ENCODE data around the gene PAFAH2. TPM values are rescaled to one million over a fixed set of nuclear protein-coding genes. Genes with fewer than 3 reads are reported as not detected.

Gene PAFAH2
- total and polyA plus RNA-seq, 4 donors, result 9.0 to 13.8 (median 10.8) TPM

DNA sequence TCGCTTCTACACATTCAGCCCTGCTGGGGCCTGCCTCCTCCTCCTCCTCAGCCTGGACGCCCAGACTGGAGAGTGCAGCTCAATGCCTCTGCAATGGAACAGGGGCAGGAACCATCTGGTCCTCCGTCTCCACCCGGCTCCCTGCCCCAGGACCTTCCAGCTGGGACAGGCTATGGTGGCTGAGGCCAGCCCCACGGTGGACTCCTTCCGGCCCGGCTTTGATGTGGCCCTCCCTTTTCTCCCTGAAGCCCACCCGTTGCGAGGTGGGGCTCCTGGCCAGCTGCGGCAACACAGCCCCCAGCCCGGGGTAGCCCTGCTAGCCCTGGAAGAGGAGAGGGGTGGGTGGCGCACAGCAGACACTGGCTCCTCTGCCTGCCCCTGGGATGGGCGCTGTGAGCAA lies 25.1 kb upstream of the PAFAH2 start (continued):
- TF ChIP-seq ZBTB33 (IDR thresholded peaks at IDR 0.05) (no peak), HNF4A (conservative IDR thresholded peaks at IDR 0.05) (no peak), GABPA (IDR thresholded peaks at IDR 0.05 in 1 of 2, conservative IDR thresholded peaks at IDR 0.05 in 1 of 2) (no peak), EGR1 (IDR thresholded peaks at IDR 0.05; ENCODE audit: low read depth in 2 of 2) (no peak)

- H3K27me3 ChIP-seq (ENCODE audit: control insufficient read depth in 4 of 4, insufficient read depth in 4 of 4, low read length in 3 of 4), result no peaks in the 10 kb centered on the region
- no peak for TF ChIP-seq JUND (IDR thresholded peaks at IDR 0.05)
- TF ChIP-seq SP1 (IDR thresholded peaks at IDR 0.05), result no peak
- TF ChIP-seq GABPA (IDR thresholded peaks at IDR 0.05 in 1 of 2, conservative IDR thresholded peaks at IDR 0.05 in 1 of 2), result no peak
- no peak for TF ChIP-seq NR2F2 (IDR thresholded peaks at IDR 0.05)
- TF ChIP-seq, protein P1, sequence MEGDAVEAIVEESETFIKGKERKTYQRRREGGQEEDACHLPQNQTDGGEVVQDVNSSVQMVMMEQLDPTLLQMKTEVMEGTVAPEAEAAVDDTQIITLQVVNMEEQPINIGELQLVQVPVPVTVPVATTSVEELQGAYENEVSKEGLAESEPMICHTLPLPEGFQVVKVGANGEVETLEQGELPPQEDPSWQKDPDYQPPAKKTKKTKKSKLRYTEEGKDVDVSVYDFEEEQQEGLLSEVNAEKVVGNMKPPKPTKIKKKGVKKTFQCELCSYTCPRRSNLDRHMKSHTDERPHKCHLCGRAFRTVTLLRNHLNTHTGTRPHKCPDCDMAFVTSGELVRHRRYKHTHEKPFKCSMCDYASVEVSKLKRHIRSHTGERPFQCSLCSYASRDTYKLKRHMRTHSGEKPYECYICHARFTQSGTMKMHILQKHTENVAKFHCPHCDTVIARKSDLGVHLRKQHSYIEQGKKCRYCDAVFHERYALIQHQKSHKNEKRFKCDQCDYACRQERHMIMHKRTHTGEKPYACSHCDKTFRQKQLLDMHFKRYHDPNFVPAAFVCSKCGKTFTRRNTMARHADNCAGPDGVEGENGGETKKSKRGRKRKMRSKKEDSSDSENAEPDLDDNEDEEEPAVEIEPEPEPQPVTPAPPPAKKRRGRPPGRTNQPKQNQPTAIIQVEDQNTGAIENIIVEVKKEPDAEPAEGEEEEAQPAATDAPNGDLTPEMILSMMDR (IDR thresholded peaks at IDR 0.05; ENCODE audit: low read depth, low read length, missing input control), result no peak
- TF ChIP-seq FOXA2 (IDR thresholded peaks at IDR 0.05), result no peak
- no peak for TF ChIP-seq ATF3 (IDR thresholded peaks at IDR 0.05)
- no peak for TF ChIP-seq HNF4A (conservative IDR thresholded peaks at IDR 0.05)
- TF ChIP-seq, protein P2, sequence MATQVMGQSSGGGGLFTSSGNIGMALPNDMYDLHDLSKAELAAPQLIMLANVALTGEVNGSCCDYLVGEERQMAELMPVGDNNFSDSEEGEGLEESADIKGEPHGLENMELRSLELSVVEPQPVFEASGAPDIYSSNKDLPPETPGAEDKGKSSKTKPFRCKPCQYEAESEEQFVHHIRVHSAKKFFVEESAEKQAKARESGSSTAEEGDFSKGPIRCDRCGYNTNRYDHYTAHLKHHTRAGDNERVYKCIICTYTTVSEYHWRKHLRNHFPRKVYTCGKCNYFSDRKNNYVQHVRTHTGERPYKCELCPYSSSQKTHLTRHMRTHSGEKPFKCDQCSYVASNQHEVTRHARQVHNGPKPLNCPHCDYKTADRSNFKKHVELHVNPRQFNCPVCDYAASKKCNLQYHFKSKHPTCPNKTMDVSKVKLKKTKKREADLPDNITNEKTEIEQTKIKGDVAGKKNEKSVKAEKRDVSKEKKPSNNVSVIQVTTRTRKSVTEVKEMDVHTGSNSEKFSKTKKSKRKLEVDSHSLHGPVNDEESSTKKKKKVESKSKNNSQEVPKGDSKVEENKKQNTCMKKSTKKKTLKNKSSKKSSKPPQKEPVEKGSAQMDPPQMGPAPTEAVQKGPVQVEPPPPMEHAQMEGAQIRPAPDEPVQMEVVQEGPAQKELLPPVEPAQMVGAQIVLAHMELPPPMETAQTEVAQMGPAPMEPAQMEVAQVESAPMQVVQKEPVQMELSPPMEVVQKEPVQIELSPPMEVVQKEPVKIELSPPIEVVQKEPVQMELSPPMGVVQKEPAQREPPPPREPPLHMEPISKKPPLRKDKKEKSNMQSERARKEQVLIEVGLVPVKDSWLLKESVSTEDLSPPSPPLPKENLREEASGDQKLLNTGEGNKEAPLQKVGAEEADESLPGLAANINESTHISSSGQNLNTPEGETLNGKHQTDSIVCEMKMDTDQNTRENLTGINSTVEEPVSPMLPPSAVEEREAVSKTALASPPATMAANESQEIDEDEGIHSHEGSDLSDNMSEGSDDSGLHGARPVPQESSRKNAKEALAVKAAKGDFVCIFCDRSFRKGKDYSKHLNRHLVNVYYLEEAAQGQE (IDR thresholded peaks at IDR 0.05), result no peak
- TF ChIP-seq, protein P3, sequence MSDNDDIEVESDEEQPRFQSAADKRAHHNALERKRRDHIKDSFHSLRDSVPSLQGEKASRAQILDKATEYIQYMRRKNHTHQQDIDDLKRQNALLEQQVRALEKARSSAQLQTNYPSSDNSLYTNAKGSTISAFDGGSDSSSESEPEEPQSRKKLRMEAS (IDR thresholded peaks at IDR 0.05), result no peak
- TF ChIP-seq TAF1 (conservative IDR thresholded peaks at IDR 0.05), result no peak
- no peak for TF ChIP-seq RXRA (IDR thresholded peaks at IDR 0.05)
- no peak for TF ChIP-seq RAD21 (IDR thresholded peaks at IDR 0.05)
- no peak for TF ChIP-seq ZBTB33 (IDR thresholded peaks at IDR 0.05)
- TF ChIP-seq YY1 (IDR thresholded peaks at IDR 0.05), result no peak
- TF ChIP-seq EGR1 (IDR thresholded peaks at IDR 0.05; ENCODE audit: low read depth in 2 of 2), result no peak
- TF ChIP-seq FOXA1 (IDR thresholded peaks at IDR 0.05), result no peak
- no peaks in the 10 kb centered on the region for H3K36me3 ChIP-seq (ENCODE audit: control insufficient read depth in 4 of 4, insufficient read depth in 3 of 4, low read depth in 1 of 4, low read length in 3 of 4)
- no peak for DNase-seq (ENCODE audit: low spot score)
- no peak overlapping the region for H3K27ac ChIP-seq (ENCODE audit: low read depth in 1 of 2, low read length in 2 of 2)
- 81% methylated on average over 8 of the region's 8 CpGs for whole genome bisulfite sequencing
- H3K4me1 ChIP-seq (ENCODE audit: control insufficient read depth in 4 of 4, insufficient read depth in 4 of 4, low read length in 3 of 4), result peaks cover 0 to 5% (median 0%) of the 10 kb centered on the region in 4 donors
- no peak overlapping the region for H3K4me3 ChIP-seq (ENCODE audit: low read depth in 1 of 3, low read length in 3 of 3)
- no peak overlapping the region for H3K9ac ChIP-seq (ENCODE audit: low read depth in 1 of 2, low read length in 2 of 2)
- H3K9me3 ChIP-seq (ENCODE audit: control insufficient read depth in 4 of 4, low read length in 3 of 4), result no peaks in the 10 kb centered on the region
Observed at GRCh38 chr1:26022404-26022779, 24.5 kb upstream of the PAFAH2 start.

Data from liver (tissue), 9 donors.